Breast epithelium (tissue), 4 donors: ENCODE measurements around the gene DTNA. TPM values are rescaled to one million over a fixed set of nuclear protein-coding genes. Genes with fewer than 3 reads are reported as not detected.
"Not testable (repeated sequence)": the region's sequence is repeated elsewhere in the genome, so short reads cannot be mapped to it uniquely, and the experiment has no call there.

Source experiments
- DNase-seq, 2 donors: peaks; one replicate each; pipeline ENCODE4 v3.0.0-alpha.2; 2019; ENCODE audit warnings: low spot score in 2 of 2
- H3K27ac ChIP-seq, 2 donors: fragments of 200-600 bp; sonication (generic) in 1 of 2; one replicate each; pipeline ENCODE4 v1.5.1; 2016 to 2019; ENCODE audit warnings: mild to moderate bottlenecking in 1 of 2
- H3K27me3 ChIP-seq, 2 donors: fragments of 200-600 bp; sonication (generic) in 1 of 2; one replicate each; pipeline versions ENCODE4 v1.5.1 to v1.6.0; 2017 to 2019; ENCODE audit warnings: control low read depth in 1 of 2, mild to moderate bottlenecking in 1 of 2
- H3K36me3 ChIP-seq: fragments of 200-600 bp; one replicate; pipeline ENCODE4 v1.5.1; 2019
- H3K4me1 ChIP-seq, 2 donors: fragments of 200-600 bp; sonication (generic); one replicate each; pipeline ENCODE4 v1.5.1; 2016 to 2019; ENCODE audit warnings: control low read depth in 1 of 2
- H3K4me3 ChIP-seq, 3 donors: fragments of 200-600 bp; sonication (generic); 1 replicate in 2 of 3; 2 replicates in 1 of 3; pipeline ENCODE4 v1.5.1; 2016 to 2019; ENCODE audit warnings: mild to moderate bottlenecking in 3 of 3, moderate library complexity in 2 of 3
- H3K9me3 ChIP-seq, 2 donors: fragments of 200-600 bp; sonication (generic) in 1 of 2; one replicate each; pipeline ENCODE4 v1.5.1; 2016 to 2019; ENCODE audit warnings: control low read depth in 1 of 2
- CTCF ChIP-seq, 3 donors: fragments of 450-650 bp; IDR thresholded peaks; one replicate each; pipeline ENCODE4 v1.5.1; 2016 to 2017; ENCODE audit warnings: antibody characterized with exemption in 3 of 3, mild to moderate bottlenecking in 3 of 3, moderate library complexity in 3 of 3
- POLR2A ChIP-seq: fragments of 450-650 bp; IDR thresholded peaks from one replicate; pipeline ENCODE4 v1.6.1; 2016; ENCODE audit warnings: antibody characterized with exemption, mild to moderate bottlenecking, moderate library complexity
- POLR2AphosphoS5 ChIP-seq, 3 donors: sonication (generic); formaldehyde crosslinking; IDR thresholded peaks; one replicate each; pipeline ENCODE4 v1.6.1; 2017; ENCODE audit warnings: antibody characterized with exemption in 3 of 3
- intact Hi-C: fragments of 100-400 bp; cut with DNase I; formaldehyde crosslinking; loops from one replicate; pipeline ENCODE4 v1.15.1; 2023; ENCODE audit warnings: low total_unique reads
- total RNA-seq, 3 donors: library from RNA; depleted of rRNA; stranded (reverse); fragments of >200 nt; gene quantifications; one replicate each; pipeline ENCODE4 v1.1.0, GENCODE V29; 2016

The DTNA gene
- total RNA-seq, result 10 to 100 TPM; 14.4 to 40.5 (median 17.9) TPM

- intact Hi-C loops, result no loop called here
- no peaks in the 10 kb centered on the region for H3K9me3 ChIP-seq
- TF ChIP-seq POLR2A (no peak), POLR2AphosphoS5 (IDR thresholded peaks at IDR 0.05) (no peak), CTCF (IDR thresholded peaks at IDR 0.05) (no peak)
- peak within 1 kb of the TSS in 2 of 3 donors; percentile 3 to 37 for H3K4me3 ChIP-seq
- H3K27me3 ChIP-seq, result no peaks in the 10 kb centered on the region
- peak within 1 kb of the TSS; percentile 69 to 86 for H3K27ac ChIP-seq
- peaks cover 0 to 7% of the 10 kb centered on the region in 2 donors for H3K4me1 ChIP-seq
- no peaks in the 10 kb centered on the region for H3K36me3 ChIP-seq
- DNase-seq, result no peak
Observed at GRCh38 chr18:34709750-34710441, at the start of gene DTNA. Gene DTNA, plus strand, starts transcription at chr18:34710298. Its CDS starts 45,679 bp downstream, at chr18:34755977.

GRCh38 chr18:34660572-34660971, 49.5 kb upstream of the DTNA start:
- H3K9me3 ChIP-seq, result no peaks in the 10 kb centered on the region
- no peaks in the 10 kb centered on the region for H3K4me1 ChIP-seq
- no peaks in the 10 kb centered on the region for H3K36me3 ChIP-seq
- intact Hi-C loops, result no loop called here
- TF ChIP-seq POLR2A, result no peak
- no peak overlapping the region for H3K4me3 ChIP-seq
- no peak for DNase-seq
- peak overlapping the region in 1 of 2 donors; percentile 77 for H3K27ac ChIP-seq
- no peaks in the 10 kb centered on the region for H3K27me3 ChIP-seq

- no peak for DNase-seq
- intact Hi-C loops, result no loop called here
- no peaks in the 10 kb centered on the region for H3K36me3 ChIP-seq
- TF ChIP-seq POLR2A (no peak), POLR2AphosphoS5 (IDR thresholded peaks at IDR 0.05) (no peak), CTCF (IDR thresholded peaks at IDR 0.05) (peak; percentile 53 to 76 (median 61))
- no peak overlapping the region for H3K27ac ChIP-seq
- no peaks in the 10 kb centered on the region for H3K4me1 ChIP-seq
- H3K27me3 ChIP-seq, result no peaks in the 10 kb centered on the region
- H3K9me3 ChIP-seq, result no peaks in the 10 kb centered on the region
- H3K4me3 ChIP-seq, result no peak overlapping the region
Observed at GRCh38 chr18:34661464-34662087, 48.5 kb upstream of the DTNA start.

- no peak for TF ChIP-seq POLR2A
- TF ChIP-seq POLR2AphosphoS5 (IDR thresholded peaks at IDR 0.05), result no peak
- TF ChIP-seq CTCF (IDR thresholded peaks at IDR 0.05), result no peak
- Histone ChIP-seq H3K4me1 (no peaks in the 10 kb centered on the region), H3K9me3 (no peaks in the 10 kb centered on the region), H3K27ac (no peak overlapping the region), H3K27me3 (no peaks in the 10 kb centered on the region), H3K4me3 (no peak overlapping the region), H3K36me3 (no peaks in the 10 kb centered on the region)
- DNase-seq, result no peak
- intact Hi-C loops, result no loop called here
Observed at GRCh38 chr18:34676816-34677574, 33.1 kb upstream of the DTNA start.

GRCh38 chr18:34689750-34690149, 20.3 kb upstream of the DTNA start:
- H3K27ac ChIP-seq, H3K27me3 ChIP-seq, DNase-seq, H3K9me3 ChIP-seq, H3K4me3 ChIP-seq, intact Hi-C loops, H3K4me1 ChIP-seq, H3K36me3 ChIP-seq: not testable (repeated sequence)

- intact Hi-C loops, result no loop called here
- no peaks in the 10 kb centered on the region for H3K4me1 ChIP-seq
- no peaks in the 10 kb centered on the region for H3K9me3 ChIP-seq
- no peak overlapping the region for H3K27ac ChIP-seq
- H3K27me3 ChIP-seq, result no peaks in the 10 kb centered on the region
- no peaks in the 10 kb centered on the region for H3K36me3 ChIP-seq
- no peak overlapping the region for H3K4me3 ChIP-seq
- DNase-seq, result no peak
- TF ChIP-seq CTCF (IDR thresholded peaks at IDR 0.05), result no peak
- TF ChIP-seq POLR2AphosphoS5 (IDR thresholded peaks at IDR 0.05), result no peak
- no peak for TF ChIP-seq POLR2A
Observed at GRCh38 chr18:34691614-34692013, 18.5 kb upstream of the DTNA start.
